Spinal cord (tissue), 10 donors: Measurements from ENCODE around the gene NOBOX. TPM values are rescaled to one million over a fixed set of nuclear protein-coding genes. Genes with fewer than 3 reads are reported as not detected.
"Not testable (repeated sequence)": the region's sequence is repeated elsewhere in the genome, so short reads cannot be mapped to it uniquely, and the experiment has no call there.

Experiments
- DNase-seq, 6 donors: peaks; one replicate each; pipeline versions ENCODE4 v3.0.0 to v3.0.0-alpha.2; 2013 to 2015; ENCODE audit warnings: low spot score in 6 of 6, low read depth in 4 of 6
- H3K27ac ChIP-seq: one replicate; pipeline ENCODE4 v1.5.1; 2013; ENCODE audit warnings: low read depth, low read length, control low read depth
- H3K27me3 ChIP-seq: one replicate; pipeline ENCODE4 v1.6.1; 2013; ENCODE audit warnings: low read length; ENCODE audit not compliant: control insufficient read depth, insufficient read depth
- H3K36me3 ChIP-seq: one replicate; pipeline ENCODE4 v1.6.1; 2013; ENCODE audit warnings: low read length; ENCODE audit not compliant: control insufficient read depth, insufficient read depth
- H3K4me1 ChIP-seq: one replicate; pipeline ENCODE4 v1.6.1; 2013; ENCODE audit warnings: low read length; ENCODE audit not compliant: control insufficient read depth, insufficient read depth
- H3K4me3 ChIP-seq: one replicate; pipeline ENCODE4 v1.5.1; 2013; ENCODE audit warnings: low read depth, low read length, control low read depth
- H3K9me3 ChIP-seq: one replicate; pipeline ENCODE4 v1.6.1; 2013; ENCODE audit warnings: low read length; ENCODE audit not compliant: control insufficient read depth, insufficient read depth
- WGBS: methylation state at CpG from one replicate; pipeline ENCODE4 v1.1.5; 2013; ENCODE audit warnings: missing lambda C conversion rate; ENCODE audit not compliant: insufficient coverage; 5-methylcytosine and 5-hydroxymethylcytosine counted together
- polyA plus RNA-seq, 2 donors: library from polyadenylated mRNA; unstranded; fragments of 120-200 nt; gene quantifications; one replicate each; pipeline ENCODE4 v1.2.1, GENCODE V29; 2013; ENCODE audit not compliant: insufficient read length in 2 of 2
- small RNA-seq: library from RNA; depleted of rRNA; stranded (forward); fragments of <200 nt; gene quantifications from one replicate; pipeline ENCODE3, GENCODE V24; 2014; ENCODE audit warnings: low replicate concordance
- total RNA-seq, 2 donors: library from RNA; depleted of rRNA in 1 of 2; stranded (reverse); fragments of 120-200 nt in 1 of 2; fragments of >200 nt in 1 of 2; gene quantifications; one replicate each; pipeline versions ENCODE4 v1.2.3 to v1.2.4, GENCODE V29; 2013 to 2014
- donor health status: healthy.

The NOBOX gene
- total and polyA plus RNA-seq, 4 donors, result not detected

DNA sequence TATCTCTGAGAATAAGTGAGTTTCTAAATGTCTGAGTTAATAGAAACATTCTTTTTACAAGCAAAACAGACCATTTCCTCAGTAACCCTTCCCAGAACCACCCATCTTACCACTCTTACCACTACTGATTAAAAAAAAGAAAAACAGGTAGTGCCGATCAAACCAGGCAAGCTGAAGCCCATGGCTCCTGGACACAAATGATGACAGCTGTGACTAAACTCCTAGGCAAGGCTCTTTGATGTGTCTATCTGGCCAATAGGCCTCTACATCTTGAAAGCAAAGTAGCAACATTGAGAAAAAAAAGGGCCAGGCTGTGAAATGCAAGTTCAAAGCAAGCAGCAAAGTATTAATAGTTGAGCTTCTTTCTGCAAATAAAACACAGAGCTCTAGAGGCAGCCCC, 54.9 kb downstream of the NOBOX start:
- not testable (repeated sequence) for H3K27me3 ChIP-seq, H3K4me3 ChIP-seq, H3K9me3 ChIP-seq, DNase-seq, H3K4me1 ChIP-seq, H3K27ac ChIP-seq, H3K36me3 ChIP-seq
- WGBS, result no CpG with 5 or more reads among the region's 1 CpG

Small RNA genes within 50 kb of the gene (small RNA-seq; reads per million reads assigned to genes)
- gene RNU6ATAC40P, result not detected

Other genes with a start within 250 kb of the NOBOX start
- 1 to 10 TPM in 1 of 2 donors, under 1 TPM in 1; 0.33 to 1.6 TPM for gene CTAGE4, start 220.2 kb downstream of the NOBOX start, total RNA-seq
- under 1 TPM in 1 of 2 donors, not detected in 1; 0.50 TPM for gene CTAGE4, start 220.2 kb downstream of the NOBOX start, polyA plus RNA-seq
- 1 to 10 TPM; 2.0 to 2.6 TPM for gene ARHGEF35, start 207.9 kb downstream of the NOBOX start, total RNA-seq
- gene ARHGEF35, start 207.9 kb downstream of the NOBOX start, polyA plus RNA-seq, result 1 to 10 TPM in 1 of 2 donors, under 1 TPM in 1; 0.89 to 1.2 TPM
- under 1 TPM; 0.06 to 0.10 TPM for gene OR2A42, start 164.1 kb downstream of the NOBOX start, total RNA-seq
- under 1 TPM; 0.11 to 0.45 TPM for gene OR2A42, start 164.1 kb downstream of the NOBOX start, polyA plus RNA-seq
- gene OR2A7, start 138.9 kb downstream of the NOBOX start, total RNA-seq, result 1 to 10 TPM; 1.5 to 2.2 TPM
- gene OR2A7, start 138.9 kb downstream of the NOBOX start, polyA plus RNA-seq, result 1 to 10 TPM in 1 of 2 donors, under 1 TPM in 1; 0.25 to 1.7 TPM
- gene CTAGE8, start 134.4 kb downstream of the NOBOX start, total RNA-seq, result 1 to 10 TPM in 1 of 2 donors, under 1 TPM in 1; 0.20 to 2.6 TPM
- under 1 TPM; 0.30 to 0.47 TPM for gene CTAGE8, start 134.4 kb downstream of the NOBOX start, polyA plus RNA-seq
- gene OR2A1, start 91.3 kb downstream of the NOBOX start, total RNA-seq, result under 1 TPM; 0.10 to 0.50 TPM
- gene OR2A1, start 91.3 kb downstream of the NOBOX start, polyA plus RNA-seq, result under 1 TPM; 0.13 to 0.29 TPM
- 1 to 10 TPM; 2.2 to 3.5 TPM for gene ARHGEF5, start 48.3 kb downstream of the NOBOX start, total RNA-seq
- gene ARHGEF5, start 48.3 kb downstream of the NOBOX start, polyA plus RNA-seq, result 1 to 10 TPM; 1.1 to 3.2 TPM